GM12878 (cell line): ENCODE results near the gene CWC27. TPM values are rescaled to one million over a fixed set of nuclear protein-coding genes. Genes with fewer than 3 reads are reported as not detected.

Experiments used
- ASH2L ChIP-seq: fragments of 300-600, 200-600 bp; sonication (generic); IDR thresholded peaks from 2 replicates; pipeline ENCODE4 v1.6.1; 2017; ENCODE audit warnings: low read depth, mild to moderate bottlenecking, borderline replicate concordance
- BCL3 ChIP-seq: IDR thresholded peaks from 2 replicates; pipeline ENCODE4 v1.6.1; 2011; ENCODE audit warnings: borderline replicate concordance, low read depth, mild to moderate bottlenecking, moderate library complexity, low read length; ENCODE audit not compliant: insufficient read depth, poor library complexity, severe bottlenecking
- BCLAF1 ChIP-seq: fragments of 450-650 bp; IDR thresholded peaks from 2 replicates; pipeline ENCODE4 v1.6.1; 2017; ENCODE audit warnings: antibody characterized with exemption, mild to moderate bottlenecking, moderate library complexity
- CHD4 ChIP-seq: fragments of 200-600 bp; sonication (generic); IDR thresholded peaks from 2 replicates; pipeline ENCODE4 v1.6.1; 2016; ENCODE audit warnings: mild to moderate bottlenecking
- E2F4 ChIP-seq: IDR thresholded peaks from 2 replicates; pipeline ENCODE4 v1.6.1; 2012; ENCODE audit warnings: low read depth, low read length, improper control_type of control experiment
- EED ChIP-seq: sonication (generic); IDR thresholded peaks from 2 replicates; pipeline ENCODE4 v1.6.1; 2016; ENCODE audit warnings: antibody characterized with exemption, low read depth
- EGR1 ChIP-seq, 2 experiments: IDR thresholded peaks; 1 replicate in 1 of 2; 2 replicates in 1 of 2; pipeline ENCODE4 v1.6.1; 2011 to 2012; ENCODE audit warnings: low read depth in 2 of 2, low read length in 2 of 2, borderline replicate concordance in 1 of 2, mild to moderate bottlenecking in 1 of 2, moderate library complexity in 1 of 2
- ETV6 ChIP-seq, 2 experiments: fragments of 450-650 bp in 1 of 2; IDR thresholded peaks in 1 of 2; conservative IDR thresholded peaks in 1 of 2; 2 replicates each; pipeline ENCODE4 v1.6.1; 2014; ENCODE audit warnings: antibody characterized with exemption in 1 of 2, borderline replicate concordance in 1 of 2, low read depth in 1 of 2, mild to moderate bottlenecking in 1 of 2, moderate library complexity in 1 of 2
- EZH2 ChIP-seq: IDR thresholded peaks from 2 replicates; pipeline ENCODE4 v1.6.1; 2012; ENCODE audit warnings: low read depth, mild to moderate bottlenecking, control low read depth, inconsistent platforms, low read length, borderline replicate concordance; ENCODE audit not compliant: control insufficient read depth
- NFYA ChIP-seq: IDR thresholded peaks from 2 replicates; pipeline ENCODE4 v1.6.1; 2011; ENCODE audit warnings: low read depth, mild to moderate bottlenecking, low read length, improper control_type of control experiment, borderline replicate concordance
- NR2F1 ChIP-seq: fragments of 450-650 bp; conservative IDR thresholded peaks from 2 replicates; pipeline ENCODE4 v1.6.1; 2017; ENCODE audit warnings: mild to moderate bottlenecking
- POLR2AphosphoS5 ChIP-seq: IDR thresholded peaks from 2 replicates; pipeline ENCODE4 v1.6.1; 2011; ENCODE audit warnings: mild to moderate bottlenecking, low read length, inconsistent platforms
- REST ChIP-seq: IDR thresholded peaks from 2 replicates; pipeline ENCODE4 v1.6.1; 2012; ENCODE audit warnings: mild to moderate bottlenecking, low read depth, low read length
- ZBTB40 ChIP-seq: fragments of 450-650 bp; IDR thresholded peaks from 2 replicates; pipeline ENCODE4 v1.6.1; 2016; ENCODE audit warnings: mild to moderate bottlenecking, moderate library complexity, borderline replicate concordance
- ZNF622 ChIP-seq: fragments of 450-650 bp; IDR thresholded peaks from 2 replicates; pipeline ENCODE4 v1.6.1; 2017; ENCODE audit warnings: mild to moderate bottlenecking, inconsistent platforms
- polyA plus RNA-seq, 11 experiments: library from polyadenylated mRNA; depleted of rRNA in 4 of 11; unstranded in 6 of 11; stranded (reverse) in 5 of 11; fragments of >200 nt; fragmentation: Nextera tagmentation in 4 of 11; fragmentation: Illumina TruSeq in 1 of 11; extraction: Ambion mirVana in 4 of 11; extraction: Trizol in 1 of 11; gene quantifications; 1 replicate in 1 of 11; 2 replicates in 10 of 11; pipeline versions ENCODE4 v1.2.1 to v1.2.3, GENCODE V29; 2011 to 2016; ENCODE audit warnings: inconsistent platforms in 2 of 11, missing spikeins in 2 of 11, low read depth in 1 of 11
- total RNA-seq, 4 experiments: library from RNA; depleted of rRNA in 3 of 4; stranded (reverse); fragments of >200 nt in 3 of 4; fragmentation: Illumina TruSeq in 1 of 4; extraction: Trizol in 1 of 4; gene quantifications; 2 replicates each; pipeline versions ENCODE4 v1.2.1 to v1.2.3, GENCODE V29; 2013 to 2021

Gene CWC27
- total and polyA plus RNA-seq, 10 of the 15 experiments (the other 5 are each of a cell fraction or from before 2014, with no cell fraction given), result 21.7 to 61.9 (median 47.0) TPM

- no peak for TF ChIP-seq REST
- TF ChIP-seq EZH2, result no peak
- TF ChIP-seq ASH2L, result no peak
- TF ChIP-seq EGR1 (IDR thresholded peaks at IDR 0.05; ENCODE audit: borderline replicate concordance in 1 of 2, low read depth in 2 of 2, low read length in 2 of 2), result no peak
- no peak for TF ChIP-seq ETV6 (conservative IDR thresholded peaks at IDR 0.05 in 1 of 2, IDR thresholded peaks at IDR 0.05 in 1 of 2; ENCODE audit: borderline replicate concordance in 1 of 2, low read depth in 1 of 2)
- no peak for TF ChIP-seq ZNF622
- TF ChIP-seq NR2F1, result peak; percentile 50
- TF ChIP-seq ZBTB40, result no peak
- TF ChIP-seq E2F4, result no peak
- no peak for TF ChIP-seq BCL3
- TF ChIP-seq NFYA, result no peak
- TF ChIP-seq EED, result no peak
- TF ChIP-seq BCLAF1, result no peak
- no peak for TF ChIP-seq CHD4
- no peak for TF ChIP-seq POLR2AphosphoS5
These were observed 252.9 kb downstream of the CWC27 start (continued) for GRCh38 chr5:65021527-65022226.
